SK-MEL-5 (cell line): ENCODE measurements around the gene MAP2K7. TPM values are rescaled to one million over a fixed set of nuclear protein-coding genes. Genes with fewer than 3 reads are reported as not detected.
"Not testable (repeated sequence)": the region's sequence is repeated elsewhere in the genome, so short reads cannot be mapped to it uniquely, and the experiment has no call there.

Experiments used
- DNase-seq: peaks from one replicate; pipeline ENCODE4 v3.0.0-alpha.2; 2016; ENCODE audit warnings: low read depth, low spot score
- in situ Hi-C: cut with HindIII; loops from 2 replicates; pipeline ENCODE4 v1.10.0; 2016; ENCODE audit warnings: low sequenced_read_pairs, high pct_unique_total_duplicates, low pct_unique_long_range_greater_than_20kb
- total RNA-seq: library from RNA; depleted of rRNA; stranded (reverse); fragments of >200 nt; shearing (Covaris generic); gene quantifications from 2 replicates; pipeline ENCODE4 v1.2.3, GENCODE V29; 2014

Gene MAP2K7
- total RNA-seq, 1 experiment from 2014 or later: 6.4 TPM

DNA sequence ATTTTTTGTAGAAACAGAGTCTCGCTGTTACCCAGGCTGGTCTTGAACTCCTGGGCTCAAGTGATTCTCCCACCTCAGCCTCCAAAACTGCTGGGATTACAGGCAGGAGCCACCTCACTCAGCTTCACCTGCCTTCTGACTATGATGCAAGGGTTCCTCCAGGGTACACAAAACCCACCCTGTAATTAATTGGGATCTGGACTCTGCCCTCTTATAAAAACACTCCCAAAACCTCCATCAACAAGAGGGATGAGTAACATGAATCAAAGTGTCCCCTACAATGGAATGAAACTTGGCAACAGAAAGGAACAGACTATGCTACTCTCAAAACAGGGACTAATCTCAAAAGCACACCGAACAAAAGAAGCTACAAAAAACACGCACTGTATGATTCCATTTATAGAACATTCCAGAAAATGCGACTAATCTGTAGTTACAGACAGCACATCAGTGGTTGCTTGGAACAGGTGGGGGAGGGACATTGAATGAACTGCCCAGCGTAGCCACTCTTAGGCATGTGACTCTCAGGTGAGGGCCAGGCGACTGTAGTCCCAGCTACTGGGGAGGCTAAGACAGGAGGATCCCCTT, 26.3 kb upstream of the MAP2K7 start:
- in situ Hi-C loops: no loop called here
- no peak for DNase-seq

DNA sequence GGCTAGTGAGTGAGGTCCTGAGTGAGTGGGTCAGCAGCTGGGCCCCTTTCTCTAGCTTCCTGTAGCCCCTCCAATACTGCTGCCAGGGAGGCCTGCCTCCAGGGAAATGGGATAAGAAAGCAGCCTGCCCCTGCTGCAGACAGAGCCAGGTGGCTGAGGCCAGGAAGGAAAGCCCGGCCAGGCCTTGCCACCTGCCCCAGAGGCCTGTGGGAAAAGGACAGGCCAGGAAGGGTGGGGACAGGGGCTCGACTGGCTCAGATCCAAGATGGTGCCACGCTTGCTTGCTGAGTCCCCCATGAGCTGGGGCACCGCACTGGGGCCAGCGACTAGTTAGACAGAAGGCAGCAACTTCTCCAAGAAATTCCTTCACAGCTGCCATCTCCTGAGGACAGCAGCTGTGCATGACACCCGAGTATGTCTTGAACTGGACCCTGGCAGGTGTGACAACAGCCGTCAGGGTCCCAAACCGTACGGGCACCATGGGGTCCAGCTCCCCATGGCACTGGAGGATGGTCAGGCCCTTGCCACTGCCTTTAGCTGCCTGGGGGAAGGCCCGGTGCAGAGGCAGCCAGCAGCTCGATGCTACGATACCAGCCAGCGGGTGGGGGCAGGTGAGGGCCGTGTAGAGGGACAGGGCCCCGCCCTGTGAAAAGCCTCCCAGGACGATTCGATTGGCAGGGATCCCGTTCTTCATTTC, 24.4 kb upstream of the MAP2K7 start:
- in situ Hi-C loops: no loop called here
- no peak for DNase-seq

DNA sequence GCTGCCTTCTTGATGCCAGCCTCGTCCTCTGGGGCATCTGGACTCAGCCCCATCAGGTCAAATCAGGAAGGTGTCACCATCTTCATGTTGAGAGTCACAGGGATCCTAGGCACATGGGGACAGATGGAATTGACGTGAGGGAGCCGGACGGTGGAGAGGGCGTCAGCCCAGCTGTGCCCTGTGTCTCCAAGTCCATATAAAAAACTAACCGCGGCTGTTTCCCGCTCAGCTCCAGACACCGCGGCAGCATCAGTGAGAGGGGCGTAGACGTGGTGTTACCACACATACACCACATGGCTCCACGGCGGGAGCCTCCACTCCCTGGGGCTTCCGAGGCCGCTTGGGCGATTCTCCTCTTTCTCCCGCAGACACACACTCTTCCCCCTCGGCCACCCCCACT, 23.8 kb upstream of the MAP2K7 start:
- in situ Hi-C loops: no loop called here
- no peak for DNase-seq

DNA sequence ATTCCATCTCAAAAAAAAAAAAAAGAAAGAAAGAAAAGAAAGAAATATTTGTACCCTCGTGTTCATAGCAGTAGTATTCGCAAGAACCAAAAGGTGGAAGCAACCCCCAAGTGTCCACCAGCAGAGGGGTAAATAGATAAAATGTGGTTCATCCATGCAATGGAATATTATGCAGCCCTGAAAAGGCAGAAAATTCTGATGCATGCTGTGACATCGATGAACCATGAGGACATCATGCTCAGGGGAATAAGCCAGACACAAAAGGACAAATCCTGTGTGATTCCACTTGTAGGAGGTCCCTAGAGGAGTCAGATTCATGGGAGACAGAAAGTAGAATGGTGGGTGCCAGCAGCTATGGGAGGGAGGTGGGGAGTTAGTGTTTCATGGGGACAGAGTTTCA, 21.8 kb upstream of the MAP2K7 start:
- no peak for DNase-seq
- in situ Hi-C loops: no loop called here

DNA sequence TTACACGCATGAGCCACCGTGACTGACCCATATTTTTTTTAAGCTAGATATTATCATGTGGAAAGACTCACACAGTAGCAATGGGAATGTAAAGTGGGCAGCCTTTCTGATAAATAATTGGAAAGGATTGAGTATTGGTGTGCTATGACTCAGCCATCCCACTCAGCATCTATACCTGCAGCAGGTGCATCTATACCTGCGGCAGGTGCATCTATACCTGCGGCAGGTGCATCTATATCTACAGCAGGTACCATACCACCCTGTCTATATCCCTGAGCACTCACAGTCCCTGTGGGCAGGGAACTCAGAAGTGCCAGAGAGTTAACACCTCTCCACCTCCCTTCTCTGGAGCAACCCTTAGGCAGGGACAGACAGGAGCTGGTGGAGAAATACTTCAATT, 20.6 kb upstream of the MAP2K7 start:
- DNase-seq: no peak
- in situ Hi-C loops: no loop called here

DNA sequence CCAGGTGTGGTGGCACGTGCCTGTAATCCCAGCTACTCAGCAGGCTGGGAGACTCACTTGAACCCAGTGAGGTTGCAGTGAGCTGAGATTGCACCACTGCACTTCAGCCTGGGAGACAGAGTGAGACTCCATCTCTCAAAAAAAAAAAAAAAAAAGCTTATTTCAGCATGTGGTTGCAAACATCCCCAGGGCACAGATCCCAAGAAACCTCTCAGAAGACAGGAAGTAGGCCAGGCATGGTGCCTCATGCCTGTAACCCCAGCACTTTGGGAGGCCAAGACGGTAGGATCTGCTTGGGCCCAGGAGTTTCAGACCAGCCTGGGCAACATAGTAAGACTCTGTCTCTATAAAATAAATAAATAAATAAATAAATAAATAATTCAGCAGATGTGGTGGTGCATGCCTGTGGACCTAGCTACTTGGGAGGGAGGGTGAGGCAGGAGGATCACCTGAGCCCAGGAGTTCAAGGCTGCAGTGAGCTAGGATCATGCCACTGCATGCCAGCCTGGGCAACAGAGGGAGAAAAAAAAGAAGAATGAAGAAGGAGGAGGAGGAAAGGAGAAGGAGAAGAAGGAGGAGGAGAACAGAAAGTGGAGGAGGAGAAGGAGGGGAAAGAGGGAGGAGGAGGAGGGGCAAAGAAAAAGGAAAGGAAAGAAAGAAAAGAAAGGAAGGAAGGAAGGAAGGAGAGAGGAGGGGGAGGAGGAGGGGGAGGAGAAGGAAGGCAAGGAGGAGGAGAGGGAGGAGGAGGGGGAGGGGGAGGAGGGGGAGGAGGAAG, 19.7 kb upstream of the MAP2K7 start:
- DNase-seq: peak; percentile 57
- in situ Hi-C loops: no loop called here

DNA sequence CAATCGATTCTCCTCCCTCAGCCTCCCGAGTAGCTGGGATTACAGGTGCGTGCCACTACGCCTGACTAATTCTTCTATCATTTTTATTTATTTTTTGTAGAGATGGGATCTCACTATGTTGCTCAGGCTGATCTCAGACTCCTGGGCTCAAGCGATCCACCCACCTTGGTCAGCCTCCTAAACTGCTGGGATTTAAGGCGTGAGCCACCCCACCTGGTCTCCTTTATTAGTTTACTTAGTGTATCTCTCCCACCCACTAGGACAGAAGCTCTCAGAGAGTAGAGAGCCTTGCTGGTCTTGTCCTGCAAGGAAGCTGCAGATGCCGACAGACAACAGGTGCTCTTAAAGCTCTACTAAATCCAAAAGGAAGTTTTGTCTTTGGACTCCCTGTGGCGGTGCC, 17.9 kb upstream of the MAP2K7 start:
- in situ Hi-C loops: no loop called here
- no peak for DNase-seq

DNA sequence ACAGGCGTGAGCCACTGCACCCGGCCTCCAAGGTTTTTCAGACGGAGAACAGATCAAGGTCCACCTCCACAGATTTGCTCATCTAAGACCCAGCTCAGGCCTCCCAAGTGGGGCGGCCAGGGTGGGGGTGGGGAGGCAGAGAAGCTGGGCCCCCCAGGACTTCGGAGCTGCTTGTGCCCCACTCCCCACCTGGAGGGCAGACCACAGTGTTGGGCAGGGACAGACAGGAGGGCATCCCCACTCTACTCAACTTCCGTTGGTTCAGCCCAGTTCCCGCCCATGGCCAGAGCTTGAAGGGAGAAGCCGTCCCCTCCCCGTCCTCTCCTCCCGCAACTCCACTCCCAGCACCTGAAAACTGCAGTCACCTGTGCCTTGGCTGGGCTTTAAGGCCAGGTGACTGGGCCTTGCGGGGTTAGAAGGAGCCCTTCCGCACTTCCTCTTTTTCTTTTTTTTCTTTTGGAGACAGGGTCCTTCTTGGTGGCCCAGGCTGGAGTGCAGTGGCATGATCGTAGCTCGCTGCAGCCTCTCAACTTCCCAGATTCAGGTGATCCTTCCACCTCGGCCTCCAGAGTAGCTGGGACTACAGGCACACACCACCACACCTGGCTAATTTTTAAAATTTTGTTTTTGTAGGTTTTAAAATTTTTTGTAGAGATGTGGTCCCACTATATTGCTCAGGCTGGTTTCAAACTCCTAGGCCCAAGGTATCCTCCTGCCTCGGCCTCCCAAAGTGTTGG, 16.1 kb upstream of the MAP2K7 start:
- in situ Hi-C loops: no loop called here
- no peak for DNase-seq

DNA sequence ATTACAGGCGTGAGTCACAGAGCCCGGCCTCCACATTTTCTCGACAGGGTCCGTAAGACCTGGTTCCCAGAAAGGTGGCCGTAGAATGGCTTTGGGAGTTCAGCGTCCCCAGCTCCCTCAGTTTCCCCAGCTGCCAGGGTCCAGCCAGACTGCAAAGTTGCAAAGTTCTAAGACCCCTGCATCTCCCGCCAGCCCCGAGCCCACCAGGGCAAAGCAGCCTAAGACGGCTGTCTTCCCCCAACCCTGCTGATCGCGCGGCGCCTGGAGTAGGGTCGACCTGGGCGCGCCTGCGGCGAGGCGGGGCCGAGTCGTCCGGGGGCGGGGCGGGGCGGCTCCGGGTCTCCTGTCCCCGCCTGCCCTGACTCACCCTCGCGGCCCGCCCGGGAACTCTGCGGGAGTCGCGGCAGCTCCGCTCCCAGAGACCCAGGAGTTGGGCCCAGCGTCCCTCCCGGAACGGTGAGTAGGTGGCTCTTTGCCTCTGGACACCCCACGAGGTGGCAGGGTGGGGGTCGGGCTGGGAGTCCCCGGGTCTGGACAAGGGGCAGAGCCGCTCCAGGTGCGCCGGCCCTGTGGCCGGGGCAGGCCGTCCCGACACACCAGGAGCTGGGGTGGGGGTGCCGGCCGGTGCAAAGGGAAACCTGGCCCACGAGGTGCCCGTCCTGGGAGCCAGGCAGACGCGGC, 15.4 kb upstream of the MAP2K7 start, which contains the start of gene LRRC8E:
TSS of gene LRRC8E (plus strand) at position 366 of the 681 bp plus-strand sequence. CDS start 7,094 bp downstream, outside the sequence.
- in situ Hi-C loops: no loop called here
- no peak for DNase-seq

DNA sequence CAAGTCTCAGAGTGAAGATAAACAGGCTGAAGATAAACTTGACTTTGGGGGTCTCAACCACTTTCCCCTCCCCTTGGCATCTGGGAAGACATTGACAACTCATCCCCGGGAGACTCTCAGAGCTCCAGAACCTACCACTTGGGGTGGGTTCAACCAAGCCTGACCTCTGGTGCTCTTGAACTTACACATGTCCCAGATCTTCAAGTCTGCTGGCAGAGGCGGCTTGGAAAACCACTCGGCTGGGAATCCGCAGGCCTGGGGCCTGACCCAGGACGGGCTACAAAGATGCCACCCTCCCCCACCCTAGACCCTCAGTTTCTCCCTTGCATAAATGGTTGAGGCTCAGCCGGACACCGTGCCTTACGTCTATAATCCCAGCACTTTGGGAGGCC, 14.9 kb upstream of the MAP2K7 start:
- no peak for DNase-seq
- in situ Hi-C loops: no loop called here

DNA sequence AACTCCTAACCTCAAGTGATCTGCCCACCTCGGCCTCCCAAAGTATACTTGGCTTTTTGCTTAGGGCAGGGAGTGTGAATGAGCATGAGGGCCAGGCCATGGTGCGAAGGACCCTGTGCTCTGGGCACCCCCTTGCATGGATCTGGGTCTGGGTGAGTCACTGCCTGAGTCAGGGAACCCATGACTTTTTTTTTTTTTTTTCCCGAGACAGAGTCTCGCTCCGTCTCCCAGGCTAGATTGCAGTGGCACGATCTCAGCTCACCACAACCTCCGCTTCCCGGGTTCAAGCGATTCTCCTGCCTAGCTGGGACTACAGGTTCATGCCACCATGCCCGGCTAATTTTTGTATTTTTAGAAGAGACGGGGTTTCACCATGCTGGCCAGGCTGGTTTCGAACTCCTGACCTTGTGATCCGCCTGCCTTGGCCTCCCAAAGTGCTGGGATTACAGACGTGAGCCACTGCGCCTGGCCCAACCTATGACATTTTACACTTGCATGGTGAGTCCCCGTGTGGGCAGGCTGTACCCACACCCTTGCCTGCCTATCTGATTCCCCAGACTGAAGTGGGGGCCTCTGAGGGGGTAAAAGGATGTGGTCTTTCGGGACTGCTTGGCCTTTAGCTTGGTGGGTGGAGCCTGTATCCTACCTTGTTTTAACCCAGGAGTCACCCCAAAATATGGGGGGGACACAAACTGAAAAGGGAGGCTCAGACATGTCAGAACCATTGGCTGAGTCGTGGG, 10.1 kb upstream of the MAP2K7 start:
- not testable (repeated sequence) for DNase-seq

DNA sequence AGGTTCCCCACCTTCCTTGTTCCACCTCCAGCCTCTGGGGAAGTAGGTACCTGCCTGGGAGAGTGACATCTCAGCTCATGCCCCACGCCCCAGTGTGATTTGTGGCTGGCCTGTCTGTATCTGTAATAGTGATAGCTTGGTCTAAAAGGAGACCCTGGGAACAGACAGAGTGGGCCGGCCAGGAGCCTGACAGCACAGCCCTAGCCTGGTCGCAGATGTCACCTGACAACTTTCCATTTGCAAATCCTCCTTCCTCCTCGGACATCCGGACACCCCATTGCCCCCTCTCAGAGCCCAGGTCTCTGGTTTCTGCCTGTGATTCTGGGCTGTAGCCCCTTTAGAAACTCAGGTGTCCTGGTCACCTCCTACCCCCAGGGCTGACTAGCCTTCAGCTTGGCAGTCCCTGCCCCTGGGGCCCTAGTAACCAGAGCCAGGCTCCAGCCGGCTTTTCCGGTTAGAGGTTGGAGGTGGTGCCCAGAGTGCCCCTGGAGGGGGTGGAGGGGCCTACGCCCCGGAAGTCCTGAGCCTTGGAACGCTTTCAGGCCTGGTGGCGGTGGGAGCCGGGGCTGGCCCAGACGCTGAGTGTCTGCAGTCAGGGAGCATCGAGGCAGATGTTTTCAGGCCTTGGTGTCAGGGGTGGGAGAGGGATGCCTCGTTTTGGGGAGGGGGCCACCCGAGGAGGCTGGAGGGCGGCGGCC, 8.9 kb upstream of the MAP2K7 start:
- in situ Hi-C loops: no loop called here
- DNase-seq: no peak

More for the DNA sequence above, 10.1 kb upstream of the MAP2K7 start:
- in situ Hi-C loops: not testable (repeated sequence)

DNA sequence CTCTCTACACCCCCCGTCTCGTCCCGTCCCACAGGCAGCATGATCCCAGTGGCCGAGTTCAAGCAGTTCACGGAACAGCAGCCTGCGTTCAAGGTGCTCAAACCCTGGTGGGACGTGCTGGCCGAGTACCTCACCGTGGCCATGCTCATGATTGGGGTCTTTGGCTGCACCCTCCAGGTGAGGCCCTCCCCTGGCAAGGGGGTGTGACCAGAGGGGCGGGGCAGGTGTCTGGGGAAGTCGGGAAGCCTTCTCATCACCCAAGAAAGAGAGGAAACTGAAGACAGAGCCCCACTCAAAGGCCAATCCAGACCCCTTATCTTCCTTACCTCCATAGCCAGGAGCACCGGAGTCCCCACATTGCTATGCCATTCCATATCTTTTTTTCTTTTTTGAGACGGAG, 8.1 kb upstream of the MAP2K7 start:
- no peak for DNase-seq
- in situ Hi-C loops: no loop called here

DNA sequence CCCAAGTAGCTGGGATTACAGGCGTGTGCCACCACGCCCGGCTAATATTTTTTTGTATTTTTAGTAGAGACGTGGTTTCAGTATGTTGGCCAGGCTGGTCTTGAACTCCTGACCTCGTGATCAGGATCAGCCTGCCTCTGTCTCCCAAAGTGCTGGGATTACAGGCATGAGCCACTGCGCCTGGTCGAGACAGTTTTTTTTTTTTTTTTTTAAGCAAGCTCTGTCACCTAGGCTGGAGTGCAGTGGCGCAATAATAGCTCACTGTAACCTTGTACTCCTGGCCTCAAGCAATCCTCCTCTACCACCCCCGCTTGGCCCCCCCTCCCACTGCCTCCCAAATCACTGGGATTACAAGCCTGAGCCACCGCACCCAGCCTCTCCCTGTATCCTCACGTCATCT, 6.4 kb upstream of the MAP2K7 start:
- no peak for DNase-seq
- in situ Hi-C loops: no loop called here

DNA sequence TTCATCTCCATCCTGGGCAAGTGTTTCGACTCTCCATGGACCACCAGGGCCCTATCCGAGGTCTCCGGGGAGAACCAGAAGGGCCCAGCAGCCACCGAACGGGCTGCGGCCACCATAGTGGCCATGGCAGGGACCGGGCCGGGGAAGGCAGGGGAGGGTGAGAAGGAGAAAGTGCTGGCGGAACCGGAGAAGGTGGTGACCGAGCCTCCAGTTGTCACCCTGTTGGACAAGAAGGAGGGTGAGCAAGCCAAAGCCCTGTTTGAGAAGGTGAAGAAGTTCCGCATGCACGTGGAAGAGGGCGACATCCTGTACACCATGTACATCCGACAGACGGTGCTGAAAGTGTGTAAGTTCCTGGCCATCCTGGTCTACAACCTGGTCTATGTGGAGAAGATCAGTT, 4.7 kb upstream of the MAP2K7 start:
- no peak for DNase-seq
- in situ Hi-C loops: no loop called here

DNA sequence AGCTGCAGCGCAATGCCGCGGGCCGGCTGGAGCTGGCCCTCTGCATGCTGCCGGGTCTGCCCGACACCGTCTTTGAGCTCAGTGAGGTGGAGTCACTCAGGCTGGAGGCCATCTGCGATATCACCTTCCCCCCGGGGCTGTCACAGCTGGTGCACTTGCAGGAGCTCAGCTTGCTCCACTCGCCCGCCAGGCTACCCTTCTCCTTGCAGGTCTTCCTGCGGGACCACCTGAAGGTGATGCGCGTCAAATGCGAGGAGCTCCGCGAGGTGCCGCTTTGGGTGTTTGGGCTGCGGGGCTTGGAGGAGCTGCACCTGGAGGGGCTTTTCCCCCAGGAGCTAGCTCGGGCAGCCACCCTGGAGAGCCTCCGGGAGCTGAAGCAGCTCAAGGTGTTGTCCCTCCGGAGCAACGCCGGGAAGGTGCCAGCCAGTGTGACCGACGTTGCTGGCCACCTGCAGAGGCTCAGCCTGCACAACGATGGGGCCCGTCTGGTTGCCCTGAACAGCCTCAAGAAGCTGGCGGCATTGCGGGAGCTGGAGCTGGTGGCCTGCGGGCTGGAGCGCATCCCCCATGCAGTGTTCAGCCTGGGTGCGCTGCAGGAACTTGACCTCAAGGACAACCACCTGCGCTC, 3.8 kb upstream of the MAP2K7 start:
- in situ Hi-C loops: no loop called here
- no peak for DNase-seq
